B cell (primary cell): ENCODE measurements around the gene TRPC1.

Source experiments
- CTCF ChIP-seq: fragments of 200-600 bp; IDR thresholded peaks from one replicate; pipeline ENCODE4 v1.8.0; 2022; ENCODE audit warnings: antibody characterized with exemption, mild to moderate bottlenecking
- EZH2 ChIP-seq: IDR thresholded peaks from 2 replicates; pipeline ENCODE4 v1.6.1; 2012; ENCODE audit warnings: borderline replicate concordance, low read depth, mild to moderate bottlenecking, moderate library complexity, low read length; ENCODE audit not compliant: insufficient read depth, poor library complexity, severe bottlenecking

GRCh38 chr3:142819179-142819578, 95.3 kb downstream of the TRPC1 start:
- TF ChIP-seq CTCF: no peak
- TF ChIP-seq EZH2: no peak
